ENCODE results near the gene RABL6.
"Not testable (repeated sequence)": the region's sequence is repeated elsewhere in the genome, so short reads cannot be mapped to it uniquely, and the experiment has no call there.

RABL6 gene

GRCh38 chr9:136825295-136826187 is 17.8 kb downstream of the RABL6 start:
- in situ Hi-C loops (cut with HindIII; ENCODE audit: low pct_unique_long_range_greater_than_20kb, low sequenced_read_pairs), result no loop called here
- no peak for TF ChIP-seq JUND (IDR thresholded peaks at IDR 0.05; ENCODE audit: low read depth)
- DNase-seq (ENCODE audit: low read depth in 1 of 2, low spot score in 1 of 2), result no peak

GRCh38 chr9:136826188-136826541 is 18.4 kb downstream of the RABL6 start:
- in situ Hi-C loops (cut with HindIII; ENCODE audit: low pct_unique_long_range_greater_than_20kb, low sequenced_read_pairs), result no loop called here
- no peak for TF ChIP-seq JUND (IDR thresholded peaks at IDR 0.05; ENCODE audit: low read depth)
- DNase-seq (ENCODE audit: low read depth in 1 of 2, low spot score in 1 of 2), result no peak

GRCh38 chr9:136826703-136827582 is 19.2 kb downstream of the RABL6 start:
- no peak for DNase-seq (ENCODE audit: low read depth in 1 of 2, low spot score in 1 of 2)
- in situ Hi-C loops (cut with HindIII; ENCODE audit: low pct_unique_long_range_greater_than_20kb, low sequenced_read_pairs), result no loop called here
- no peak for TF ChIP-seq JUND (IDR thresholded peaks at IDR 0.05; ENCODE audit: low read depth)

GRCh38 chr9:136827794-136828473 is 20.2 kb downstream of the RABL6 start:
- TF ChIP-seq JUND (IDR thresholded peaks at IDR 0.05; ENCODE audit: low read depth), result no peak
- in situ Hi-C loops (cut with HindIII; ENCODE audit: low pct_unique_long_range_greater_than_20kb, low sequenced_read_pairs), result no loop called here
- DNase-seq (ENCODE audit: low read depth in 1 of 2, low spot score in 1 of 2), result no peak

- no peak for TF ChIP-seq JUND (IDR thresholded peaks at IDR 0.05; ENCODE audit: low read depth)
- DNase-seq (ENCODE audit: low read depth in 1 of 2, low spot score in 1 of 2), result no peak
- in situ Hi-C loops (cut with HindIII; ENCODE audit: low pct_unique_long_range_greater_than_20kb, low sequenced_read_pairs), result no loop called here
Observed at GRCh38 chr9:136828474-136829140, 20.9 kb downstream of the RABL6 start.

- in situ Hi-C loops (cut with HindIII; ENCODE audit: low pct_unique_long_range_greater_than_20kb, low sequenced_read_pairs), result no loop called here
- DNase-seq (ENCODE audit: low read depth in 1 of 2, low spot score in 1 of 2), result no peak
- no peak for TF ChIP-seq JUND (IDR thresholded peaks at IDR 0.05; ENCODE audit: low read depth)
Observed at GRCh38 chr9:136829412-136829811, 21.7 kb downstream of the RABL6 start.

GRCh38 chr9:136829981-136830885 is 22.5 kb downstream of the RABL6 start:
- in situ Hi-C loops (cut with HindIII; ENCODE audit: low pct_unique_long_range_greater_than_20kb, low sequenced_read_pairs), result no loop called here
- TF ChIP-seq JUND (IDR thresholded peaks at IDR 0.05; ENCODE audit: low read depth), result no peak
- no peak for DNase-seq (ENCODE audit: low read depth in 1 of 2, low spot score in 1 of 2)

GRCh38 chr9:136831002-136831719 is 23.4 kb downstream of the RABL6 start:
- in situ Hi-C loops (cut with HindIII; ENCODE audit: low pct_unique_long_range_greater_than_20kb, low sequenced_read_pairs), result no loop called here
- no peak for TF ChIP-seq JUND (IDR thresholded peaks at IDR 0.05; ENCODE audit: low read depth)
- DNase-seq (ENCODE audit: low read depth in 1 of 2, low spot score in 1 of 2), result no peak

- in situ Hi-C loops (cut with HindIII; ENCODE audit: low pct_unique_long_range_greater_than_20kb, low sequenced_read_pairs), result no loop called here
- TF ChIP-seq JUND (IDR thresholded peaks at IDR 0.05; ENCODE audit: low read depth), result no peak
- DNase-seq (ENCODE audit: low read depth in 1 of 2, low spot score in 1 of 2), result no peak
Observed at GRCh38 chr9:136831720-136832104, 24.0 kb downstream of the RABL6 start.

GRCh38 chr9:136832581-136832980 is 24.8 kb downstream of the RABL6 start:
- no peak for DNase-seq (ENCODE audit: low read depth in 1 of 2, low spot score in 1 of 2)
- no peak for TF ChIP-seq JUND (IDR thresholded peaks at IDR 0.05; ENCODE audit: low read depth)
- in situ Hi-C loops (cut with HindIII; ENCODE audit: low pct_unique_long_range_greater_than_20kb, low sequenced_read_pairs), result no loop called here

- in situ Hi-C loops (cut with HindIII; ENCODE audit: low pct_unique_long_range_greater_than_20kb, low sequenced_read_pairs), result not testable (repeated sequence)
Observed at GRCh38 chr9:136833381-136834048, 25.8 kb downstream of the RABL6 start.

More at GRCh38 chr9:136833381-136834048, 25.8 kb downstream of the RABL6 start:
- DNase-seq (ENCODE audit: low read depth in 1 of 2, low spot score in 1 of 2), result not testable (repeated sequence)
